Superior temporal gyrus (tissue), 1 donor: ENCODE measurements around the gene PDLIM3.
"Not testable (repeated sequence)": the region's sequence is repeated elsewhere in the genome, so short reads cannot be mapped to it uniquely, and the experiment has no call there.

Source experiments
- DNase-seq: peaks from one replicate; pipeline ENCODE4 v3.0.0-alpha.2; 2016; ENCODE audit errors: extremely low spot score

The PDLIM3 gene, protein sequence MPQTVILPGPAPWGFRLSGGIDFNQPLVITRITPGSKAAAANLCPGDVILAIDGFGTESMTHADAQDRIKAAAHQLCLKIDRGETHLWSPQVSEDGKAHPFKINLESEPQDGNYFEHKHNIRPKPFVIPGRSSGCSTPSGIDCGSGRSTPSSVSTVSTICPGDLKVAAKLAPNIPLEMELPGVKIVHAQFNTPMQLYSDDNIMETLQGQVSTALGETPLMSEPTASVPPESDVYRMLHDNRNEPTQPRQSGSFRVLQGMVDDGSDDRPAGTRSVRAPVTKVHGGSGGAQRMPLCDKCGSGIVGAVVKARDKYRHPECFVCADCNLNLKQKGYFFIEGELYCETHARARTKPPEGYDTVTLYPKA

DNA sequence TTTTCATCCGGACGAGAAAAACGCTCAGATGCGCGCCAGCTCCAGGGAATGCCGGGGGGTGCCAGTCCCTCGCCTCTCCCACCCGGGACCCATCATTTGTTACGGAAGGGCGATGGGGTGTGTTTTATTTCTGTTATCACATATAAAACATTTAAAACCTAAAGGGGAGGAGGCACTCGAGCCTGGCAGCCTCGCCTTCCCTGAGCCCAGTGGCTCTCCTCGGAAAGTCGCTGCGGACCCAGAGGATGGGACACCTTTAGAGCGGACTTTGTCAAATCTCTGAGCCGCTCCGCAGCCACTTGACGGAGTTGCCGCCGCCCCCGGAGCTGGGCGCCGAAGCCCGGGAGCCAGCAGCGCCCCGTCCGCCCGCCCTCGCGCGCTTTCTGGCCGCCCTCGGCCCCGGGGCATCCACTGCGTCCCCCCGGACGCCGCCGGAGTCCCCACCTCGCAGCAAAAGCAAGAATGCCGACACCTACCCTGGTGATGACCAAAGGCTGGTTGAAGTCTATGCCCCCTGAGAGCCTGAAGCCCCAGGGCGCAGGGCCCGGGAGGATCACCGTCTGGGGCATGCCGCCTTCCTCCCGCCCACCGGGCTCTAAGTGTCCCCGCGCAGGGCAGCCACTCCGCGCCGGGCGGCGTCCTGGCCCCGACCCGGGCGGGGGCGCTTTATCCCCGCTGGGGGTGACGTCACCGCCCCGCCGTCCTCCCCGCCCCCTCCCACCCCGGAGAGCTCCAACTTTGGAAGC is at the start of gene PDLIM3:
PDLIM3 (minus strand) TSS at position 642 of the 746 bp plus-strand sequence; CDS start at position 569, 73 bp downstream.
- no peak for DNase-seq

DNA sequence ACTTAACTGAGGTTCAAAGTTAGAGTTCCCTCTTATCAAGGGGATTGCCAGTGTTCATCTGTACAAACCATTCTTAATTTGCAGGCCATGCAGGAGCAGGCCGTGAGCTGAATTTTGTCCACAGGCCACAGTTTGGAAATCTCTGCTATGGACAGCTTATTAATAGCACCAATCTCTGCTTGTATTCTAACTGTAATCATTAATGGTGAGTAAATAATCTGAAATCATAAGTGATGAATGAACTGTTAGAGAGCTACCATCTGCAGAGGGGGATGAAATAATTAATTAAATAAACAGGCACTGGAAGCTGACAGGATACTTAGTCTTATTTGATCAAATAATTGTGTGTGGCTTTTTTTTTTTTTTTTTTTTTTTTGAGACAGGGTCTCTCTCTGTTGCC is 48.5 kb upstream of the PDLIM3 start:
- no peak for DNase-seq

DNA sequence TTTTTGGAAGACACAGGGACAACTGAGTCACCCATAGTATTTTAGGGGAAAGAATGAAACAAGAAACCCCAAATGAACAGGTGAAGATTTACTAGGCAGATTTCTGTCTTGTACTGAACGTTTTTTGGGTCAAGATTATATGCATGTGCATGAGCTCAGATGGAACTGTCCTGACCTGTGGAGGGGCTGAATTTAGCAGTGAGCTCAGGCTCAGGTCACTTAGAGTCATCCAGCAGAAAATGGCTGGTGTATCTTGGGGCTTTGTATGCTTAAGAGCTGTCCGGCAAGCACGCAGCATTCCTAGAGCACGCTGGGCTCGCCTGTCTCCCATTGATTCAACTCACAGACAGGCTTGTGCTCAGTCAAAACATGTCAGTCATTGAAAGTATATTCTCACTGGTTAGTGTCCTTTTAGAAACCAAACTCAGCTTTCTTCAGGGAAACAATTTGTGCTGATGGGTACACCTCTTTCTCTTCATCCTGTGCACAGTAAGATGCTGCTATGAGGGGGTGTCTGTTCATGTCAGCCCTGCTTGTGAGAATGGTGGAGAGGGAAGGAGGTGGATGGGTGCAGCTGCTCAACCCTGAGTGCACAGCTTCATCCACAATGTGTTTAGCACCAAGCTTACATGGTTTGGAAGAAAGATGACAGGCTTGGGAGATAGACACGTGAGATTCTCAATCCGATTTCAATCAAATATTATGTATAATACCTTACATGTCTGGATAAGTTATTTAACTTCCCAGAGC is 47.5 kb upstream of the PDLIM3 start:
- no peak for DNase-seq

DNA sequence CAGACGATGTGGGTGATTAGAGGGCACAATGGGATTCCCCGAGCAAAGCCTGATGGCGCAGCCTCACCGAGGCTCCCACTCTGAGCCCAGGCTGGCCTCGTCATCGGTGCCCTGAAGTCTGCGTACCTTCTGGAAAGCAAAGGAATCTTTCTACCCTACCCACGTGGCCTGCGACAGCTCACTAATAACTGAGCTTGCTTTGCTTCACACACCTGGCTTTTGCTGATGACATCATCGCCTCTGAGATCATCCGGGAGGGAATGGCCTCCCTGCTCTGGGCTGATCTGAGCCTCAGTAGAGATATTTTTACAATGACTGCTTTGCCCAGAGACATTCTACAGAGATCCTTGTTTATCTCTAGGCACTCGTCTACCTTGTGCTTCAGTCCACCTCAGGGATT is 45.4 kb upstream of the PDLIM3 start:
- DNase-seq = no peak

DNA sequence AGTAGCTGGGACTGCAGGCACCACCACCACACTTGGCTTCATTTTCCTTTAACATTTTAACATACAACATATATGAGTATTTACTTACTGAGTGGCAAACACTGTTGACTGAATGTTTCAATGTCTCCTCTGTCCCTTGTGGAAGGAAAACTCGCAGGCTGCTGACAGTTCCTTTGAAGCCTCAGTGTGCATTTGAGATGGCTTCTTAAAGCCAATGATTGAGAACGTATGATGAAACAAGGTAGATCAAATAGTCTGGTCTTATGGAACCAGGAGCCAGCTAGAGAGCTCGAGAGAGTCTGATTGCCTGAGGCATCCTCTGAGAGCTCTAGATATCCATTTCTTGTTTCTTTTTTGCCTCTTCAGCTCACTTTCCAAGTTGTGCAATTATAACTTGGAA is 43.0 kb upstream of the PDLIM3 start:
- no peak for DNase-seq

DNA sequence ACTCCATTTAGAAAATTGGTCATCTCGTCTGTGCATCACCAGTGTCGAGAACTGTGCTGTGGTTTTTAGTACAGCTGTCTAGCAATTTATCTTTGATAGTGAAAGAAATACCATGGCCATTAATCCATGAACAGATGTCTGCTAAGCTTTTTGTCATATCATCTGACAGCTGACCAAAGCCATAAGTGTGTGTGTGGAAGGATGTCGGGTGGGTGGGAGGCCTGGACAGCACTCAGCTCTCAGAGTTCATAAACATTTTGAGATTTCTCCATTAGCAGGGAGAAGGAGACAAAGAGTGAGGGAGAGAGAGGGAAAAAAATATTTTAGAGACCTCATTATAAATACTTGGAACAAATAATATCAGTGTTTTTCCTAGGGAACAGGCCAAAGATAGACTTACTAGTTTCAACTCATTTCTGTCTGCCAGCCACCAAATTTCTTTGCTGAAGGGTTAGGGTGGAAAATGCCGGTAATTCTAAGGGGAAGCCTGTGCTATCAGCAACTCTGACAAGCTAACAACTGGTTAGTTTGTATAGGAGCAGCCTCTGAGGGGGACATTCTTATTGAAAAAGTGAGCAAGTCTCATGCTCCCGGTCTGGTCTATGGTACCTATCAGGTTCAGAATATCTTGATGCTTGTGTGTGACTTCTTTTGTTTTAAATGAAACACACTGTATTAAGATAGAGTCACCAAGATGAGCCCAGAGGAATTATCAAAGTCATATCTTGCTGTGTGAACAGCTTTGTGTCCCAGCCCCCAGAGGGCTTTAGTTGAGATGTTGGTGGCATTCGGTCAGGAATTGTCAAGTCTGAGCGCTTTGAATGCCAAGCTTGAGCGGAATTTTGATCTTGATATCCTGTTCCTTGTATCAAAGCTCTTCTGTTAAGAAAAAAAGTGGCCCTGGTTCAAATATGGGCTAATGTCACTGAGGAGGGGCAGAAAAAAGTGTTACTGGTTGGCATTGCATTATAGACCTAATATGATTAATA is 41.9 kb upstream of the PDLIM3 start:
- DNase-seq = no peak

DNA sequence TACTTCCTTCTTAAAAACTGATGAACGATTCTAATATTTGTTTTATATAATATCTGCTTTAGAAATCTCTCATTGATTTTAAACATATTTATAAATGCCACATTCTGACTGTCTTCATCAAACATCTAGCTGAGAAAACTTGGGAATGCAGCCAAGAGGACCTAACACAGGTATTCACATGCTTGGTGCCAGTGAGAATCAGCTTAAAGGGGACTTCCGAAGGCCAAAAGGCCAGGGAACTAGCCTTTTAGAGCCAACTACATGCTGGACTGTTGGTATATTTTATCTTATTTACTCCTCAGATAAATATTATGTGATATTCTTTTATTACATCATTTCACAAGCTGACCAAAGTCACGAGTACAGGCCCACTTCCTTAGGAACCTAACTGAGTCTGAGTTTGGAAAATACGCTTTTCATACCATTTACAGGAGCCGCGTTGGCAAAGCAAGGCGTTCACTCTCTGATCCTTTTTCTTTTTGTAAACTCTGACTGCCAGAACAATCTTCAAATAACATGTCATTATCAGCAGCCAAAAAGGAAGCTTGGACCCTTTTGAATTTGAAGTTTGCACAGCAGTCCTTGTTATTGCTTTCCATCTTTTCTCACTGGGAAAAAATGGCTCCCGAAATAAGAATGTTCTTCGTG is 41.1 kb upstream of the PDLIM3 start:
- no peak for DNase-seq

DNA sequence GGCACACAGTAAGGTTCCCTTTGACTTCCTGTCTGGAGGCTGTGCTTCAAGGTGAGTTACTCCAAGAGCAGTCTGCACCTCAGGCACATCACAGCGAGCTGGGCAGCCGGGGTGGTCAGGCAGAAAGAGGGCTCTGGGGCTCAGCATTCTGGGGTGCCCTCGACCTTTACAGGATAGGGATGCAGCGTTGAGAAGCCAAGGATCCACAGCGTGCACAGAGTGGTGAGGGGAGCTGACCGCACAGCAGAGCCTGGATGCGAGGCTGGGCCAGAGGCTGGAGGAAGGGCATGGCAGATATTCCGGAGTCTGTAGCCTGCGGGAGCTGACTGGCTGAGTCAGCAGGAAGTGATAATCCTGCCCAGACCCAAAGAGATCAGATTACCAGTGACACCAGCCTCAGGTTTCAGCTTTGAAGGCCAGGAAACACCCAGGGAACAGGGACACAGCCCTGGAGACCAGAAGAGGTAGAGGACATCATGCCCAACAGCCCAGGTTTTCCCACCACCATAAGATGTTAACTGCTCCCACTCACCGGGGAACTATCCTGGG is 38.4 kb upstream of the PDLIM3 start:
- DNase-seq = no peak

DNA sequence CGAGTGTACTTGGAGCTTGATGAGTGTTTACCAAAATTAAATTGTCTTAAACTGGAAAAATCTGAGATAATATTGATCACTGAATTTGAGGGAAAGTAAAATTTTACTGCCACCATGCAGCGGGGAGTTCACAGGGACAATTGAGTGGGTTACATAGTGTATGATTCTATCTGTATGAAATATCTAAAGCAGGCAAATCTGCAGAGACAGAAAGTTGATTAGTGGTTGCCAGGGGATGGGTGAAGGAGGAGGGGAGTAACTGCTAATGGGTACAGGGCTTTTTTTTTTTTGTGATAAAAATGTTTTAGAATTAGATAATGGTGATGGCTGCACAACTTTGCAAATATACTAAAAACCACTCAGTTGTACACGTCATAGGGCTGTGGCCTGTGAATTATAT is 35.4 kb upstream of the PDLIM3 start:
- no peak for DNase-seq

DNA sequence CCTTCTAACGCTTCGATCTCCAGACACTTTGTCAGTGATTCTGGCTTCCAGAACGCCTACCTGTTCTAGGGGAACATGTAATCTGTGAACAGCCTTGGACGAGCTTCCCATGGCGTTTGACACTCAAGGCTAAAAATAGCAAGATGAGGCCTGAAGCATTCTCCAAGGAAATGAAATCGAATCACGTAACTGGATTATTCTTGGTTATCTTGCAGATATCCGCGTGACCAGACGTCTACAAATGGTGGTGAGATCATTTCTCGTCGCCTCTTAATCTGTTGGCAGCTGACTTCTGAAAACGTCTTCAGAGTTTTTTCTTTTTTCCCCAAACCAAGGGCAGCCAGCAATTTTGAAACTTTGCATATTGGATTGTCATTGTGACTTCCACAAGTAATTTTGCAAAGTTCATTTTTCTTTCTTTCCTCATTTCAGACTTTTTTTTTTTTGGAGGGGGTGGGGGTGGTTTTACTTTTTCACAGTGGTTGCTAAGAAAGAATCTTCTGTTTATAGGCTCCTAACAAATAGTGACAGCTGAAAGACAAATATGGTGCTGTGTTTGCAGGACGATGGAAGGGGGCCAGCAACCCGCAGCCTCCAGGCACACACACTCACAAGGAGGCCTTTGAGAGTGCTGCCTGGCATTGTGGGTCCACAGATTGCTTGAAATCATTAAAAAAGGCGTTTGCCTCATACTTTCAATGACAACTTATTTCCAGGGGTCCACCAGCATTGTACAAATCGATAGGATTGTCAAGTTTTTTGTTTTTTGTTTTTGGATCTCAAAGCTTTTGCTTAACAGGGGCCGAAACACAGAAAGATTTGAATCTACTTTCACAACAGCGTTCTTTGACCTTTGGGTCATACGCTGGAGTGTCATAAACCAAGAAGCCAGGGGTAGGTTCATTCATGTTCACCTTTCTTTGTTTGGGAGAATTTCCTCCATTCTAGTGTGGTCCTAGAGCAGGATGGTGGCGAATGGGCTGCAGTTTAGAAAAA is 32.4 kb upstream of the PDLIM3 start:
- peak; percentile 76 for DNase-seq

DNA sequence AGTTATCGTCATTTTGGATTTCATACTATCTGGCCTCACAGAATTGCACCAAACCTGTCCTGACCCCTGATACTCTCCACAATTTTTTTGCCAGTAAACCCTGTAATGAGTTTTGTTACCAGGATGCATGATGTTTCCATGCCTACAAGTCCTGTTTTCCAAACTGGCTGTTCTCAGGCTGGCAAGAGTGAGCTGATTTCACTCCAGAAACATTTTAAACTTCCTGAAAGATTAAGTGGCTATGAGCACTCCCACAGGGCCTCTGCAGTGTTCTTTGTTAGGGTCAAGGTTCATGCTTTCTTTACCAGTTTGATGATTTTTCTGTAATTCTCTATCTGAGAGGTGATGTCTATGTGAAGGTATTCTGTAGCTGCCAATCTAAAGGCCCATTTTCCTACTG is 31.7 kb upstream of the PDLIM3 start:
- peak; percentile 75 for DNase-seq

DNA sequence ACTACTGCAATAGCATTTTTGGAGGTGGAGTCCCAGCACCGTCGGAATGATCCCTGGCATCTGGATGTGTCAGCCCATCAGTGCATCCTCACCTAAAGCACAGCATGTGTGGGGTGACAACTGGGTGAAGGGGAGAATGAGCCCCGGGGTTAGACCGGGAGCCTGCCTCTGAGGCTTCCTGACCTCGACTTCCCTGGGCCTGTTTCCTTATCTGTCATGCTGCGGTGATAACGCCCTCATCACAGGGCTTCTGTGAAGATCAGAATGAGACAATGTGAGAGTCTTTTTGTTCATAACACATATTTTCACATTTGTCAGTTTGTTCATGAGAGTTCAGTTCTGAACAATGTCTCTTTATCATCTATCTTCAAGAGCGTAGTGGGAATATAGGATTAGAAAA is 31.1 kb upstream of the PDLIM3 start:
- no peak for DNase-seq

DNA sequence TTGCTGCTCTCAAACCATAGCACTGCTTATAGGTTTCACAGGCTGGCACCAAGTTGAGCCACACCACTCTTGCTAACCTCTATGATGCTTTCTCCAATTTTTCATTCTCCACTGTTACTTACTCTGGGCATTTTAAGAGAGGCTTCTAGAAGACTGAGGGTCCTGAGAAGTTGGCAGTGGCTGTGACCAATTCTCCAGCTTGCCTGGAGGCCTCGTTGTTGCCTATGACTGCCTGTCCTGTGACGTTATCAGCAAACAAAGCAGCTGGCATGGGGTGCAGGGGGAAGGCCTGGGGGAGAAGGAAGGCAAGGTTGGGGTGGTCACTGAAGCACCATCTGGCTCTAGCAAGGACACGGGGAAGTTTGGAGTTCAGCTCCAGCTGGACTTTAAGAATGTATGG is 30.4 kb upstream of the PDLIM3 start:
- DNase-seq = no peak

DNA sequence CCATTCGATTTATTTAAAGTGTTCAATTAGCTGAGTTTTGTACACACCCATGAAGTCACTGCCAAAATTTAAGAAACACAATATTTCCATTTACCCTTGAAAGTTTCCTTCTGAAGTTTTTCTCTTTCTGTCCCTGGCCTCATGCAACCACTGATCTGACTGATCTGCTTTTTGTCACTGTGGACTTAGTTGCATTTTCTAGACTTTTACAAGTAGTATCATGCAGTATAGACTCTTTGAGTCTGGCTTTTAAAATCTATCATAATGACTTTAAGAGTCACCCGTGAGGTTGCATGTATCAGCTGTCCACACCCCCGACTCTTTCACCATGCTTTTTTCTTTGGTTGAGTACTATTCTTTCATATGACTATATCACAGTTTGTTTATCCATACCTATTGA is 29.0 kb upstream of the PDLIM3 start:
- DNase-seq = no peak

DNA sequence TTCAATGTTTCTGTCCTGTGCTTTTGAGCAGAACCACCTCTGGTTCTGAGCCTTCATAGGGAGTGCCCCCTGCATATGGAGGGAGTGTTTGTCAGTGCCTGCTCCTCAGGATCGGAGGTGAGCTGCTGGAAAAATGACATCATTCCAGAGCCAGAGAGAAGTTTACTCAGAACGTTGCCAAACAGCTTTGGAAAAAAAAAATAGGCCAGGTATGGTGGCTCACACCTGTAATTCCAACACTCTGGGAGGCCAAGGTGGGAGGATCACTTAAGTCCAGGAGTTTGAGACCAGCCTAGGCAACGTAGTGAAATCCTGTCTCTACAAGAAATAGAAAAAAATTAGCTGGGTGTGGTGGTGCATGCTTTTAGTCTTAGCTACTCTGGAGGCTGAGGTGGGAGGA is 27.2 kb upstream of the PDLIM3 start:
- DNase-seq = no peak

DNA sequence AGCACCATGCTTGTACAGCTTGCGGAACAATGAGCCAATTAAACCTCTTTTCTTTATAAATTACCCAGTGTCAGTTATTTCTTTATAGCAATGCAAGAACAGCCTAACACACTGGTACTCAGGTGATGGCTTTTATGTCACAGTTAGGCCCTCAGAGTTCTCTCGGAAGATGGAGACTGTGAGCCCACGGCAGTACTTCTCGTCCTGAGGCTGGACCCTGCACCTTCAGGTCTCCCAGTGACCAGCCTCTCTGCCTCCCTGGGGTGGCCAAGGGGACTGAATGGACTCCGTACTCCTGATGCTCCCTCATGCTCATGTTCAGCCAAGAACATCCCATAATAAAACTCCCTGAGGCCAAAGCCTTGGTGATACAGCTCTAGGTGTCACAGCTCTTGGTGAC is 25.0 kb upstream of the PDLIM3 start:
- no peak for DNase-seq

DNA sequence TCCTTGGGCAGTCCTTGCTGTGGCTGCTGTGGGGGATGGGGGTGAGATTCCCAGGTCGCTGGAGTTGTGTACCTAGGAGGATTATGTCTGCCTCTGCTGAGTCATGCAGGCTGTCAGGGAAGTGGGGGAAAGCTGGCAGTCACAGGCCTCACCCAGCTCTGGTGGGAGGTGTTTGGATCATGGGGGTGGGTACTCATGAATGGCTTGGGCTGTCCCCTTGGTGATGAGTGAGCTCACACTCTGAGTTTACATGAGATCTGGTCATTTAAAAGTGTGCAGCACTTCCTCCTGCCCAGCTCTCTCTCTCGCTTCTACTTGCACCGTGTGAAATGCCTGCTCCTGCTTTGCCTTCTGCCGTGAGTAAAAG is 24.6 kb upstream of the PDLIM3 start:
- no peak for DNase-seq

DNA sequence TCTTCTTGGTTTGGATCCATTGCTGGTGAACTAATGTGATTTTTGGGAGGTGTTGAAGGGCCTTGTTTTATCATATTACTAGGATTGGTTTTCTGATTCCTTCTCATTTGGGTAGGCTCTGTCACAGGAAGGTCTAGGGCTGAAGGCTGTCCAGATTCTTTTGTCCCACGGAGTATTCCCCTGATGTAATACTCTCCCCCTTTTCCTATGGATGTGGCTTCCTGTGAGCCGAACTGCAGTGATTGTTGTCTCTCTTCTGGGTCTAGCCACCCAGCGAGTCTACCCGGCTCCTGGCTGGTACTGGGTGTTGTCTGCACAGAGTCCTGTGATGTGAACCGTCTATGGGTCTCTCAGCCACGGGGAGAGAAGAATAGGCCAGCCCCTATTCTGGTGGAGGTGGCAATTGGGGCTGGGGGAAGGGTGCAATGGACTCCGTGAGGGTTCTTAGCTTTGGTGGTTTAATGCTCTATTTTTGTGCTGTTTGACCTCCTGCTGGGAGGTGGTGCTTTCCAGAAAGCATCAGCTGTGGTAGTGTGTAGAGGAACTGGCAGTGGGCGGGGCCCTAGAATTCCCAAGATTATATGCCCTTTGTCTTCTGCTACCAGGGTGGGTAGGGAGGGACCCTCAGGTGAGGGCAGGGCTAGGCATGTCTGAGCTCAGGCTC is 24.1 kb upstream of the PDLIM3 start:
- DNase-seq = not testable (repeated sequence)
